Hematopoietic multipotent progenitor cell treated with erythropoietin and hydrocortisone succinate and interleukin-3 and kit ligand, for 15 days (in vitro differentiated cells): Measurements from ENCODE around the gene CRIP3.
"Not testable (repeated sequence)": the region's sequence is repeated elsewhere in the genome, so short reads cannot be mapped to it uniquely, and the experiment has no call there.

ENCODE experiments used
- DNase-seq: peaks from one replicate; pipeline ENCODE4 v3.0.0-alpha.2; 2015; ENCODE audit warnings: low spot score

The CRIP3 gene

GRCh38 chr6:43306086-43306485 is 2.5 kb downstream of the CRIP3 start:
- no peak for DNase-seq

GRCh38 chr6:43304882-43305281 is 3.7 kb downstream of the CRIP3 start:
- DNase-seq = no peak

GRCh38 chr6:43304361-43304760 is 4.3 kb downstream of the CRIP3 start:
- DNase-seq = no peak

GRCh38 chr6:43303751-43304331 is 4.8 kb downstream of the CRIP3 start:
- DNase-seq = no peak

- not testable (repeated sequence) for DNase-seq
Measured at GRCh38 chr6:43303006-43303405, 5.6 kb downstream of the CRIP3 start.

- DNase-seq = no peak
Measured at GRCh38 chr6:43302126-43302525, 6.5 kb downstream of the CRIP3 start.

GRCh38 chr6:43301081-43301870 is 7.3 kb downstream of the CRIP3 start:
- no peak for DNase-seq

- DNase-seq = no peak
Measured at GRCh38 chr6:43299338-43300293, 9.0 kb downstream of the CRIP3 start.

GRCh38 chr6:43298565-43299337 is 9.9 kb downstream of the CRIP3 start:
- no peak for DNase-seq

GRCh38 chr6:43297644-43298564 is 10.7 kb downstream of the CRIP3 start, which contains the start of gene SLC22A7:
TSS of gene SLC22A7 (plus strand) at chr6:43298260. CDS start at chr6:43298359, 99 bp downstream.
- no peak for DNase-seq

- DNase-seq = no peak
Measured at GRCh38 chr6:43296780-43297497, 11.7 kb downstream of the CRIP3 start.

GRCh38 chr6:43295456-43295855 is 13.2 kb downstream of the CRIP3 start:
- no peak for DNase-seq

- DNase-seq = no peak
Measured at GRCh38 chr6:43294536-43294935, 14.1 kb downstream of the CRIP3 start.

- DNase-seq = no peak
Measured at GRCh38 chr6:43293698-43294097, 14.9 kb downstream of the CRIP3 start.

GRCh38 chr6:43292763-43293318 is 15.8 kb downstream of the CRIP3 start:
- no peak for DNase-seq

- no peak for DNase-seq
Measured at GRCh38 chr6:43292341-43292740, 16.3 kb downstream of the CRIP3 start.

GRCh38 chr6:43291708-43292107 is 16.9 kb downstream of the CRIP3 start:
- no peak for DNase-seq

GRCh38 chr6:43290905-43291355 is 17.7 kb downstream of the CRIP3 start:
- DNase-seq = no peak

GRCh38 chr6:43290339-43290904 is 18.2 kb downstream of the CRIP3 start:
- no peak for DNase-seq
